Osteocyte (in vitro differentiated cells): ENCODE data around the gene PKM. TPM values are rescaled to one million over a fixed set of nuclear protein-coding genes. Genes with fewer than 3 reads are reported as not detected.

ENCODE experiments used
- DNase-seq: peaks from one replicate; pipeline ENCODE4 v3.0.0; 2021; ENCODE audit warnings: mixed read lengths; ENCODE audit not compliant: unreplicated experiment; ENCODE audit errors: extremely low spot score
- H3K27ac Mint-ChIP-seq: one replicate; pipeline ENCODE4 v1.8.0; 2021; ENCODE audit warnings: mild to moderate bottlenecking, mixed read lengths; ENCODE audit not compliant: unreplicated experiment
- H3K27me3 Mint-ChIP-seq: one replicate; pipeline ENCODE4 v1.8.0; 2021; ENCODE audit warnings: mixed read lengths; ENCODE audit not compliant: unreplicated experiment
- H3K36me3 Mint-ChIP-seq: one replicate; pipeline ENCODE4 v1.8.0; 2021; ENCODE audit warnings: mixed read lengths; ENCODE audit not compliant: unreplicated experiment
- H3K4me1 Mint-ChIP-seq: one replicate; pipeline ENCODE4 v1.8.0; 2021; ENCODE audit warnings: mixed read lengths; ENCODE audit not compliant: unreplicated experiment
- H3K4me3 Mint-ChIP-seq: one replicate; pipeline ENCODE4 v1.8.0; 2021; ENCODE audit warnings: mild to moderate bottlenecking, moderate library complexity, mixed read lengths; ENCODE audit not compliant: unreplicated experiment
- H3K9me3 Mint-ChIP-seq: one replicate; pipeline ENCODE4 v1.8.0; 2021; ENCODE audit warnings: mixed read lengths; ENCODE audit not compliant: unreplicated experiment
- CTCF ChIP-seq: fragments of 200-600 bp; sonication (generic); IDR thresholded peaks from 2 replicates; pipeline ENCODE4 v1.5.0; 2021; ENCODE audit warnings: antibody characterized with exemption, mild to moderate bottlenecking, moderate library complexity
- total RNA-seq: library from RNA; stranded (reverse); gene quantifications from 2 replicates; pipeline ENCODE4 v1.2.1, GENCODE V29; 2021

Gene PKM
- total RNA-seq, 1 donor from 2014 or later = 617 TPM

- Mint-ChIP-seq H3K4me3 (no peak overlapping the region), H3K27ac (no peak overlapping the region), H3K36me3 (no peaks in the 10 kb centered on the region), H3K27me3 (peaks cover 3% of the 10 kb centered on the region), H3K9me3 (no peaks in the 10 kb centered on the region), H3K4me1 (no peaks in the 10 kb centered on the region)
- TF ChIP-seq CTCF = no peak
- peak; percentile 74 for DNase-seq
Measured at GRCh38 chr15:72161361-72162132, 69.4 kb downstream of the PKM start.

GRCh38 chr15:72160696-72161245, 70.2 kb downstream of the PKM start:
- Mint-ChIP-seq H3K27me3 (peaks cover 3% of the 10 kb centered on the region), H3K4me3 (no peak overlapping the region), H3K4me1 (peaks cover 2% of the 10 kb centered on the region), H3K27ac (no peak overlapping the region), H3K36me3 (no peaks in the 10 kb centered on the region), H3K9me3 (no peaks in the 10 kb centered on the region)
- TF ChIP-seq CTCF = no peak
- peak; percentile 48 for DNase-seq

- no peaks in the 10 kb centered on the region for H3K36me3 Mint-ChIP-seq
- no peak overlapping the region for H3K27ac Mint-ChIP-seq
- no peaks in the 10 kb centered on the region for H3K9me3 Mint-ChIP-seq
- TF ChIP-seq CTCF = no peak
- no peak overlapping the region for H3K4me3 Mint-ChIP-seq
- no peak for DNase-seq
- peaks cover 3% of the 10 kb centered on the region for H3K27me3 Mint-ChIP-seq
- peaks cover 11% of the 10 kb centered on the region for H3K4me1 Mint-ChIP-seq
Measured at GRCh38 chr15:72156928-72157327, 74.1 kb downstream of the PKM start.

- peak; percentile 88 for TF ChIP-seq CTCF
- Mint-ChIP-seq H3K27ac (peak overlapping the region; percentile 64), H3K36me3 (no peaks in the 10 kb centered on the region), H3K4me1 (peaks cover 11% of the 10 kb centered on the region), H3K9me3 (no peaks in the 10 kb centered on the region), H3K4me3 (peak overlapping the region; percentile 70), H3K27me3 (peaks cover 3% of the 10 kb centered on the region)
- DNase-seq = peak; percentile 90
Measured at GRCh38 chr15:72155635-72156616, 75.1 kb downstream of the PKM start.
